Coronary artery (tissue), 2 donors: ENCODE data around the gene ABCA9.
"Not testable (repeated sequence)": the region's sequence is repeated elsewhere in the genome, so short reads cannot be mapped to it uniquely, and the experiment has no call there.

Experiments used
- DNase-seq: peaks from one replicate; pipeline ENCODE4 v3.0.0-alpha.2; 2017; ENCODE audit warnings: low spot score
- H3K27ac ChIP-seq, 2 donors: fragments of 200-600 bp; sonication (generic); one replicate each; pipeline ENCODE4 v1.5.1; 2016 to 2019
- H3K4me3 ChIP-seq: fragments of 200-600 bp; sonication (generic); 2 replicates; pipeline ENCODE4 v1.5.1; 2016; ENCODE audit warnings: mild to moderate bottlenecking, moderate library complexity
- CTCF ChIP-seq: fragments of 200-600 bp; sonication (generic); IDR thresholded peaks from one replicate; pipeline ENCODE4 v1.5.1; 2019; ENCODE audit warnings: antibody characterized with exemption

Gene ABCA9

GRCh38 chr17:68961214-68961882 lies 99.4 kb downstream of the ABCA9 start:
- DNase-seq, result no peak
- TF ChIP-seq CTCF, result no peak
- no peak overlapping the region for H3K4me3 ChIP-seq
- no peak overlapping the region for H3K27ac ChIP-seq

- DNase-seq, H3K4me3 ChIP-seq, H3K27ac ChIP-seq: not testable (repeated sequence)
Observed at GRCh38 chr17:68959117-68959516, 101.6 kb downstream of the ABCA9 start.

GRCh38 chr17:68957944-68958343 lies 102.8 kb downstream of the ABCA9 start:
- no peak for TF ChIP-seq CTCF
- no peak for DNase-seq

GRCh38 chr17:68955181-68955841 lies 105.4 kb downstream of the ABCA9 start, which contains the start of gene ABCA8:
Gene ABCA8 (minus strand): TSS chr17:68955392. CDS start chr17:68942034, 13,358 bp downstream.
- peak within 1 kb of the TSS; percentile 60 for H3K4me3 ChIP-seq
- TF ChIP-seq CTCF, result no peak
- no peak for DNase-seq
- H3K27ac ChIP-seq, result peak within 1 kb of the TSS in 1 of 2 donors; percentile 49

More at GRCh38 chr17:68957944-68958343, 102.8 kb downstream of the ABCA9 start:
- Histone ChIP-seq H3K27ac (no peak overlapping the region), H3K4me3 (no peak overlapping the region)

GRCh38 chr17:68954146-68954896 lies 106.4 kb downstream of the ABCA9 start:
- H3K27ac ChIP-seq, result peak overlapping the region in 1 of 2 donors; percentile 24
- DNase-seq, result no peak

GRCh38 chr17:68953340-68953997 lies 107.3 kb downstream of the ABCA9 start:
- peak overlapping the region; percentile 27 to 42 for H3K27ac ChIP-seq
- TF ChIP-seq CTCF, result no peak
- H3K4me3 ChIP-seq, result peak overlapping the region; percentile 60
- no peak for DNase-seq

More at GRCh38 chr17:68954146-68954896, 106.4 kb downstream of the ABCA9 start:
- H3K4me3 ChIP-seq, result peak overlapping the region; percentile 60
- TF ChIP-seq CTCF, result no peak

- Histone ChIP-seq H3K27ac (no peak overlapping the region), H3K4me3 (peak overlapping the region; percentile 14)
- TF ChIP-seq CTCF, result no peak
- no peak for DNase-seq
Observed at GRCh38 chr17:68950725-68951124, 110.0 kb downstream of the ABCA9 start.

GRCh38 chr17:68947868-68948267 lies 112.9 kb downstream of the ABCA9 start:
- not testable (repeated sequence) for H3K27ac ChIP-seq, H3K4me3 ChIP-seq, DNase-seq
